COLO668 (cell line): Measurements from ENCODE around the gene SGK1.

ENCODE experiments used
- DNase-seq: peaks from one replicate; lab custom pipeline; 2025; ENCODE audit not compliant: unreplicated experiment; lab: John Stamatoyannopoulos, UW

SGK1 gene

DNA sequence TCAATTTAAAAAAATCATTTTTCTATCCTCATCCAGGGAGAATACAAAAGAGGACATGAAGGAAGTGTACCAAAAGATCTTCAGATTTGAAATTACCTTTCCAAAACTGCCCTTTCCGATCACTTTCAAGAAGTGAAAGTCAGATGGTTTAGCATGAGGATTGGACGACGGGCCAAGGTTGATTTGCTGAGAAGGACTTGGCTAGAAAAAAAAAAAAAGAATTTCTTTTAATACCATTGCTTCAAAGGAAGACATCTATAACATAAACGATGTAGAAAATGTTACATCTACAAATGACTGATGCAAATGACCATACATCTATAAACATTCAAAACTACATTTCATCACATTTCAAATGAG is 144.6 kb downstream of the SGK1 start:
- DNase-seq = no peak

DNA sequence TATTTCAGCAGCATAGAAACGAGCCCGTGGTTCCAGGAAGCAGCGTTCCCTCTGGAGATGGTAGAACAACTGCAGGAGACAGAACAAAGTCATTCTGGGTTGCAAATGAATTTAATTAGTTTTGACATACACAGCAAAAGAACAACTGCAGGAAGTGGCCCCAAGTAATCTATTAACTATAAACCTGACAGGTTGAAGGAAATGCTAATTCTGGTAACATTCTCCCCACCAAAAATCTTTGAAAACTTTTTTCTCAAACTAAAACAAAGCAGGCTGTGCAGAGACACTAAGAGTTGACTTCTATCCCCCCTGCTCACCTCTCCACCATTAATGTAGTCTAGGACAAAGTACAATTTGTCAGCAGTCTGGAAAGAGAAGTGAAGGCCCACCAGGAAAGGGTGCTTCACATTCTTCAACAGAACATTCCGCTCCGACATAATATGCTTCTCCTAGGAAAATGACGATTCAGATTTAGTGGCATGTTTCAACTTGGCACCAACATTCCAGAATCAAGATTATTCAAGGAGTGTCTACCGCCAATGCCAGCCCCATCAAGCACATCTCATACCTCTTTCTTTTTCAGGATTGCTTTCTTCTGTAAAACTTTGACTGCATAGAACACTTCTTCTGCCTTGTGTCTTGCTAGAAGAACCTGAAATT is 145.1 kb downstream of the SGK1 start:
- no peak for DNase-seq

DNA sequence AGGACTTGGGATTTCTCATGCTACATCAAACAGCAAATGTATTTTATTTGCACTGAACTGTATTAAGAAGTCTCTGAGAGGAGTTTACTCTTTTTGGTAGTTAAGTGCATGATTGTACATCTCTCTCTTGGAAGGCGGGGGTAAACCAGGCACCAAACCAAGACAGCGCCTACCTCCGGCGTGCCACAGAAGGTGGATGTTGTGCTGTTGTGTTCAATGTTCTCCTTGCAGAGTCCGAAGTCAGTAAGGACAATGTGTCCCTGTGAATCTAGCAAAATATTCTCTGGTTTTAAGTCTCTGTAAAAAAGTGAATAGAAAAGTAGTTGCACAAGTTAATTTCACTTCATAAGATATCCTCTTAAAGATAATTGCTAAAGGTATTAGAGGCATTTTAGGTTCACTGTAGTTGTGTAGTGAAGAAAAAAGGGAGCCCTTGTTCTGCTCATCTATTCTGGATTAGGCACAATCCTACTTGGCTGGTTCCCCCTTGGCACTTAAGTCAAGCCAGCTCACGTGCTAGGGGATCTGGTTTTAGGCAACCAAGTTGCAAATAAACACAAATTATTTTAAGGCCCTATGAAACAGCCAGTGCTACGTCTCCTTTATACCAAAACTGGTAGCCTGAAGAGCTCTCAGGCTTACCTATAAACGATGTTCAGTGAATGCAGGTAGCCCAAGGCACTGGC is 145.7 kb downstream of the SGK1 start:
- DNase-seq = no peak

DNA sequence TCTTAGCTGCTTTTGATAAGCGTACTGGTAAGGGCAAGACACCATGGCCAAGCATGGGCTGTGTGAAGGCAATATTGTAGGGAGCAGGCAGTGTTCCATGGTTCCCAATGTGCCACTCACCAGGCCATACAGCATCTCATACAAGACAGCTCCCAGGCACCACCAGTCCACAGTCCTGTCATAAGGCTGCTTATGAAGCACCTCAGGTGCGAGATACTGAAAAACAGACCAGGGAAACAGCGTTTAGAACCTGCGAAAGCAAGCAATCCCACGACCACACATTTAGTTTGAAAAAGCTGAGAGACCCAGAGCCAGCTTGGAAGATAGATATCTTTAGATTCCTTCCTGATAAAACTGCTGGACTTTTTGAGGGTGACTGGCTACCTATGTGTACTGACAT is 146.4 kb downstream of the SGK1 start:
- DNase-seq = no peak

- DNase-seq = no peak
Observed at GRCh38 chr6:134170844-134171243, 147.1 kb downstream of the SGK1 start.

DNA sequence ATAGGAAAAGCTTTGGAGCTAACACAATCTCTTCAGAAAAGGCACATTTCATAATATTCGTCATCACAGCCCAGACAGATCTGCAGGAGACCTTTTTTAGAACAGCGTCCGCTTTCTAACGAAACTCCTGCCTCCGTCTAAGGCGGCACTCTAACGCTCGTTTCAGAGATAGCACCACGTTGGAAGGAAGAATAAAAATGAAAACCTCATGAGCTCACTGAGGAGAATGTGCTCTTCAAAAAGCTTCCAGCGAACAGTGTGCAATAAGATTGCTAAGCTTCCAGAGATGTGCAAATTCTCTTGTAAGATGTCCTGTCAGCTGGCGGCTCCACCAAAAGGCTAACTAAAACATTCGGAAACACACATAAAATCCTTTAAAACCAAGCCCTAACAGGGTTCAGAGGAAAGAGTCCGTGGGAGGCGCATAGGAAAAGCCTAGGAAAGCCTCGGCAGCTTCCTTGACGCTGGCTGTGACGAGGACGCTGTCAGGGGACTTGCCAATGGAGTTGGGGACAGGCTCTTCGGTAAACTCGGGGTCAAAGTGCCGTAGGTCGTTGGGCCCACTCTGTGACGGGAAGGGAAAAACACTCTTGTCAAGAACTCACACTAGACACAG is 147.9 kb downstream of the SGK1 start:
- DNase-seq = no peak

DNA sequence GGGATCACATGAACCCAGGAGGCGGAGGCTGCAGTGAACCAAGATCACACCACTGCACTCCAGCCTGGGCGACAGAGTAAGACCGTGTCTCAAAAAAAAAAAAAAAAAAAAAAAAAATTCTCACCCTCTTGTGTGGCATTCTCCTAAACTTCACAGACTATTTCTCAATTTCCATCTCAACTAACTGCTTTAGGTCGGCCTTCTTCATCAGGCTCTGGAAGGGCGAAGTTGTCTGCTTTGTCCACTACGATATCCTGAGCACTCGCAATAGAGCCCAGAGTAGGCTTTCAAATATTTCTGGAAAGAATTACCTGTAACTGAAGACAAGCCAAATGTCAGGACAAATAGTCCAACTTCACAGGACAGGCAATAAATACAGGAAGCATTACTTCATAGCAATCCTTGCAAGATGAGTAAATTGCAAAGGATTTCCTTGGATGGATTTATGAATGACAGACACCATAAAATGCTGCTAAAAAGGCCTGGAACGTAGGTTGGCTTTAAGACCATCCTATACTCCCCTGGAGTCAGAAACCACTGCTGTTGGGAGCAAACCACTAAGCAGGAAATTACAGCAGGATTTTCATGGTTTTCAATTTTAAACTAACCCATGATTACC is 149.2 kb downstream of the SGK1 start:
- DNase-seq = no peak

- DNase-seq = no peak
Observed at GRCh38 chr6:134166511-134167261, 151.2 kb downstream of the SGK1 start.

DNA sequence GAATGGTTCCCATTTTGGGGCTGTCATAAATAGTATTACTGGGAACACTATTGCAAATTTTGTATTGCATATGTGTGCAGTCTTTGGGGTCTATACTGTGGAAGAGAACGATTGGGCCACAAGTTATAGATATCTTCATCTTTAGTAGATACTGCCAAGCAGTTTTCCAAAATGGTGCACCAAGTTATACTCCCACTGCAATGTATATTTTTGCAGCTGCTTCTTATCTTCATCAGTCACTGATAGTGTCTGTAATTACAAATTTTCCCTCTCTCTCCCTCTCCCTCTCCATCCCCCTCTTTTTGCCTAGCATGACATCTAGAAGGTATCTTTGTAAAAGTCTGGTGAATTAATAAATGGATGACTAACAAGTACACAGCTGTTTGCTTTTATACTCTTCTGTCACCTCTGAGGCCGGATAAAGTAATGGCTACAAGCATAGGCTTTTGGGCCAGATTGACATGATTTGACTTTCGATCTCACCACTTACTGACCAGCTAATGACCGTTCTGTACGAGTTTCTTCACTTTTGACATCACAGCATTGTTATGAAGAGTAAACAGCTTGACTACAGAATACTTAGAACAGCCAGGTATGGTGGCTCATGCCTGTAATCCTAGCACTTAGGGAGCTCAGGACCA is 152.2 kb downstream of the SGK1 start:
- no peak for DNase-seq

- DNase-seq = no peak
Observed at GRCh38 chr6:134164300-134164699, 153.6 kb downstream of the SGK1 start.

DNA sequence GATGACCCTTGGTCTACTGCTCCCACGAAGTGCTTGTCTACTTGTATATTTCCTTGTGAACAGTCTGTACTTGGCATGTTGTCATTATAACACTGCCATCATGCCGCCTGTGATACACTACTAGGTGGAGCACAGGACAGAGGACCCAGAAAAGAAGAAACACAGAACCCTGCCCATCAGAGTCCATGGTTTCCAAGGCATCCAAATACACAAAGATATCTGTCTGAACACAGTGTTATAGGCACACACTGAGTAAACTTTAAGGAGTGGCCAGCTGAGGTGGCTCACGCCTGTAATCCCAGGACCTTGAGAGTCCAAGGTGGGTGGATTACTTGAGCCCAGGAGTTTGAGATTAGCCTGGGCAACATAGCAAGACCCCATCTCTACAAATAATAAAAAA is 155.0 kb downstream of the SGK1 start:
- no peak for DNase-seq

- DNase-seq = no peak
Observed at GRCh38 chr6:134161041-134161440, 156.9 kb downstream of the SGK1 start.

GRCh38 chr6:134152767-134153485 is 165.0 kb downstream of the SGK1 start:
- no peak for DNase-seq

DNA sequence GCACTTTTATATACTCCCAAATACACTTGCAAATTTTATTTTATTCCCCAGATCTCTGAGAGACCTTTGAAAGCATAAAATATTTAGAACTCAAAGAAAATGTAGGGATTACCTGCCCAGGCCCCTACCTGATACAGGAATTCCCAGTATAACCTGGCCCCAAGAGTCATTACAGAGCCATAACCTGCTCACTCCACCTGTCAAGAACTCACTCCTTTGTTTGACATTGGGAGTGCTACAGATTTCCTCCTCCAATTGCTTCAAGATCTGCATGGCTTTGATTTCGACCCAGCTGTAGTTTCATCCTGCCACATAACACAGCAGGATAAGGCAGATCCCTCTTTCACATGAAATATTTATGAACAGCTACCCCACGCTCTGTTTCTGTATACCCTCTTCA is 169.3 kb downstream of the SGK1 start:
- DNase-seq = no peak

GRCh38 chr6:134147034-134147533 is 170.8 kb downstream of the SGK1 start:
- DNase-seq = no peak

- DNase-seq = no peak
Observed at GRCh38 chr6:134146268-134147033, 171.5 kb downstream of the SGK1 start.

GRCh38 chr6:134145786-134146185 is 172.1 kb downstream of the SGK1 start:
- DNase-seq = no peak

DNA sequence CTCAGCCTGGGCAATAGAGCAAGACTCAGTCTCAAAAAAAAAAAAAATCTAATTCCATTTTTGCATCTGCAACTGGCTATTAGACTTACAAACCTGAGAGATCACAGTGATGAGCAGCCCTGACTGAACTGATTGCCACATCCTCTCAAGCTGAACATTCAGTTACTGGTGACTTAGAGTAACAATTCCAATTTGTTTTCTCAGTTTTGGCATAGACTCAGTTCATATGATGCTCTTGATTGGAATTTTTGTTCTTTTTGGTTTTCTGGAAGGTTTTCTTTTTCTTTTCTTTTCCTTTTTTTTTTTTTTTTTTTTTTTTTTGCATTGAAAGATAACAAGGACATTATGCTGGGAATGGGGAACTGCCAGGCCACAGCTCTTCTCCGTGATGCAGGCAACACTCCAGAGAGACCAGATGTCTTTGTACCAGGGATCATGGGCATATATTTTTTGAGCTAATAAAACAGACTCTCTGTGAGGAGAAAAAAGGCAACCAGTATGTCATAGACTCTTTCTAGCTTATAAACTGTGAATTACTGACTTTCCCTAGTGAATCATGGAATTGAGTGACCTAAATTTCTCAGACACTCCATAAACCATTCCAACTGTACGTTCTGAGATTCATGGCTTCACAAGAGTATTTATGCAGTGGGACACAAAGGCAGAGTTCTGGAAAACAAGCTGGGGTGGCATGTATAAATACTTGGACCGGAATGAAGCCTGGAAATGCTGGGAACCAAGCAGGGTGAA is 179.5 kb downstream of the SGK1 start:
- DNase-seq = no peak

DNA sequence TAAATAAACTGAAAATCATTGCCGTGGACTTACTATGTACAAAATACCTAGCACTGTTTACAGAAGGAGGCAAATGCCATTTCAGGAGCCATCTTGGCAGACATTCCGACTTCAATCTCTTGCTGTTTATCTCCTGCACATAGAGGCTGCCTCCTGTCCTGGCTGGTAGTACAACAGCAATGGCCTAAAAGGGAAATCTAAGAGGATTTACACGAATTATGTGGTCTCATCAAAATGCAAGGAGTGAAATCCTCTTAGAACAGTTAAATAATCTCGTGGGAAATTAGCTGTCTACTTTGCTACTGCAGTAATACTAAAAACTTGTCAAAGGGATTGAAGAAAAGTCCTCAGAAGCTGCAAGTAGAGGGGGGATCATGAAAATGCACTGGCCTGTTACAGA is 183.3 kb downstream of the SGK1 start:
- no peak for DNase-seq
